HG02798 (cell line): ENCODE measurements around the gene ARHGEF18.
A peak's percentile ranks its signal among the peaks of the same experiment; 100 is the strongest.

Experiments
- ATAC-seq: cut with Tn5 transposase; IDR thresholded peaks from one replicate; pipeline ENCODE4 v1.9.1; 2021; ENCODE audit warnings: mild to moderate bottlenecking; ENCODE audit not compliant: unreplicated experiment, poor library complexity

The ARHGEF18 gene

GRCh38 chr19:7377196-7377595 is 28.5 kb downstream of the ARHGEF18 start:
- no peak for ATAC-seq

DNA sequence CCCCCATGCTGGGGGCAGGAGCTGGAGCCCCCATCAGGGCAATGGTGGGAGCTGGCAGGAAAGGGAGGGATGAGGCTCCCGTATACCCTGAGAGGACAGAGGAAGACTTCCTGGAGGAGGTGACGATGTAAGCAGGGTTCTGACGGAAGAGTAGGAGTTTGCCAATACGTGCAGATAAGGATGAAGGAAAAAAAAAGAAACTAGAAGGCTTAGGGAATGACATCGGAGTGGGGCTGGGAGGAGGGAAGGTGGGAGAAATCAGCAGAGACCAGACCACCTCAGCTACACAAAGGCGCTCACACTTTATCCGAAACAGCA is 32.3 kb downstream of the ARHGEF18 start:
- no peak for ATAC-seq

GRCh38 chr19:7382694-7383093 is 34.0 kb downstream of the ARHGEF18 start:
- ATAC-seq: no peak

GRCh38 chr19:7383284-7383683 is 34.5 kb downstream of the ARHGEF18 start:
- no peak for ATAC-seq

GRCh38 chr19:7385062-7385461 is 36.3 kb downstream of the ARHGEF18 start:
- no peak for ATAC-seq

GRCh38 chr19:7386308-7386707 is 37.6 kb downstream of the ARHGEF18 start:
- no peak for ATAC-seq

- ATAC-seq: no peak
These were observed 38.0 kb downstream of the ARHGEF18 start for GRCh38 chr19:7386769-7387168.

DNA sequence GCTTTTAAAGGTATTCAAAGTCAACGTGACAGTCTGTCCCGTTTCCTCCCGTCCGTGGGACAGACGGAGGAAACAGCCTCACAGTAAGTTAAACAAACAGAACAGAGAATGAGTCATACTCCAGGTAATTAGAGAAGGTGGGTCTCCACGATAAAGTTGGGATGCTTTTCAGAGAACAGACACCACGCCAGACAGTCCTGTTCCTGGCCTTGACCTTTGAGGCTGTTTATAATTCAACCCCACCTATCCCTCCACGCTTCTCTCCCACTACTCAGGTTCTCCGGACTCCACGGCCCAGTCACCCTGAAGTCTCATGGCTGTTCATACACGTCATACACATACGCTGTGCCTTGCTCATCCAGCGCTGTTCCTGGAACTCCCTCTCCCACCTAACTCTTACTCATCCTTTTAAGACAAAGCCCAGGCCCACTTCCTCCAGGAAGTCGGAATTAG is 42.5 kb downstream of the ARHGEF18 start:
- no peak for ATAC-seq

DNA sequence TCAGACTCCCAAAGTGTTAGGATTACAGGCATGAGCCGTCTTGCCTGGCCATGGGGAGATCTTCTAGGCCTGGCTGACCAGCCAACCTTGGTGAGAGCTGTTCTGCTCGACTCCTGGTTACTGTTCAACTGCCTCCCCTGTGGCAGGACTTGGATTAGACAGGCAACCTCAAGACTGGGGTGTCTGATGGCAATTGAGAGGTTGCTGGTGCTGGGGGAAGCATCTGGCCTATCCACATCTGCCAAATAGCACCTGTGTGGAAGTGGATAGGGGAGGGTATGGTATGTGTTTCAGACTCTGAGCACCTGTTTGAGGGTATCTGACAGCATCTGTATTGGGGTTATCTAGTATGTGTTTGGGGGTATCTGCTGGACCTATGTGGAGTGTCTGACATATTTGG is 44.7 kb downstream of the ARHGEF18 start:
- no peak for ATAC-seq

GRCh38 chr19:7393939-7394730 is 45.4 kb downstream of the ARHGEF18 start:
- no peak for ATAC-seq

DNA sequence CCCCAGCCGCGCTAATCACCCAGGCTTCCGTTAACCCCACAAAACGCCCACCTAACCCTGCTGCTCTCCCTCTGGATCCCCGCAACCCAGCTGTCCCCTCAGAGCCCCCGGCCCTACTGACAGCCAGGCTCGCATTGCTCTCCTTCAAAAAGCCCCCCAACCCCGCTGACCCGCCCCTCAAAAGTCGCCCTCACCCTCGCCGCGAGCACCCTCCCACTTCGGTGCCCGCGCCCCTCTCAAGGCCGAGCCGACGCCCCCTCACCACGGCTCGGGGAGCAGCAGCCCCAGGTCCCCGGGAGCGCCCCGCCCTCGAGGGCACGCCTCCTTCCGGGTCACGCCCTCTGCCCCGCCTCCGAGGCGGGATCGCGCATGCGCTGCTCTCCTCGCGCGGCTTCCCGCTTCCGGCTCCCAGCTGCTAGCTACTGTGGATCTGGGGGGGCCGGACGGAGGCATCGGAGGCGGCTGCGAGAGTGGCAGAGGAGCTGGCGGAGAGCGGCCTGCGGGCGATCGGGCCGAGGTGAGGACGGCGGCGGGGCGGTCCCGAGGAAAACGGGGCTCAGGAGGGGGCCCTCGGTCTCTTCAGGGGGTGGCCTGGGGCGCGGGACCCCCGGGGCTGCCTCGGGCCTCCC is 46.1 kb downstream of the ARHGEF18 start:
- peak; percentile 85 for ATAC-seq

DNA sequence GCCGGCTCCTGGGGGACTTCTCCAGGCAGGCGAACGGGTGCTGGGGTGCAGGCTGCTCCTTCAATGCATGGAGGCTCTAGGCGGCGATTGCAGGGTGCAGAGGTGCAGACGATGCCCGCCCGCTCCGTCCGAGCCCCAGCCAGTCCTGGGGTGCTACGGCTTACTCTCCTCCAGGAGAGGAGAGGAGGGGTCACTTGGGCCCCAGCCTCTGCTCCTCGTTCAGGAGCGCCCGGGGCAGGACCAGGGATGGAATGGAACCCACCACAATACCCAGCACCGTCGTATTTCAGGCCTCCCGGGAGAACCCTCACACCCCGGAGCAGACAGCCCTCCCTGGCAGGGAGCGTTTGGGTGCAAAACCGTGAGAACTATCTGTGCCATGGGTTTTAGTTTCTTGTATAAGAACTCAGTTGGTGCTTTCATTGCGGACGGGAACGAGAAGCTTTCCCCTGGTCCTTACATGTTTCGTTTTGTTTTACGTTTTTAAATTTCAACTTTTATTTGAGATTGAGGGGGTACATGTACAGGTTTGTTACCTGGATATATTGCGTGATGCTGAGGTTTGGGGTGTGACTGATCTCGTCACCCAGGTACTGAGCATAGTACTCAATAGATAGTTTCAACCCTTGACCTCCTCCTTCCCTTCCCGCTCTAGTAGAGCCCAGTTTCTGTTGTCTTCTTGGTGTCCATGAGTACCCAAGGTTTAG is 46.8 kb downstream of the ARHGEF18 start:
- peak; percentile 11 for ATAC-seq

DNA sequence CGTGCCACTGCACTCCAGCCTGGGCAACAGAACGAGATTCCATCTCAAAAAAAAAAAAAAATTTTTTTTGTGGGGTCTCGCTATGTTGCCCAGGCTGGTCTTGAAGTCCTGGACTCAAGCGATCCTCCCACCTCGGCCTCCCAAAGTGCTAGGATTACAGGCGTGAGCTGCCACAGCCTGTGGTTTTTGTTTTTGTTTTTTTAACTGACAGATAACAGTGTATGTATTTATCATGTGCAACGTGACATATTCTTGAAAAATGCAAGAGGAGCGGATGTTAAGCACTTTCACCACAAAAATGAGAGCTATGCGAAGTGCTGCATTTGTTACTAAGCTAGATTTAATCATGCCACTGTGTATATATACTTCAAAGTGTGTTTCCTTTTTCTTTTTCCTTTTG is 49.0 kb downstream of the ARHGEF18 start:
- no peak for ATAC-seq
